HG03565 (cell line): Measurements from ENCODE around the gene HIF1AN.
A peak's percentile ranks its signal among the peaks of the same experiment; 100 is the strongest.

Experiments used
- ATAC-seq: cut with Tn5 transposase; IDR thresholded peaks from one replicate; pipeline ENCODE4 v1.9.1; 2021; ENCODE audit warnings: mild to moderate bottlenecking, moderate library complexity; ENCODE audit not compliant: unreplicated experiment

Gene HIF1AN

GRCh38 chr10:100520811-100521210 lies 14.9 kb upstream of the HIF1AN start:
- no peak for ATAC-seq

- ATAC-seq, result no peak
Measured at GRCh38 chr10:100522107-100522801, 13.5 kb upstream of the HIF1AN start.

GRCh38 chr10:100522945-100523344 lies 12.8 kb upstream of the HIF1AN start:
- ATAC-seq, result no peak

- ATAC-seq, result no peak
Measured at GRCh38 chr10:100524206-100524605, 11.5 kb upstream of the HIF1AN start.

GRCh38 chr10:100524638-100525037 lies 11.1 kb upstream of the HIF1AN start:
- no peak for ATAC-seq

GRCh38 chr10:100528123-100528886 lies 7.4 kb upstream of the HIF1AN start:
- ATAC-seq, result no peak

GRCh38 chr10:100528921-100529474 lies 6.7 kb upstream of the HIF1AN start:
- ATAC-seq, result no peak

GRCh38 chr10:100529475-100530298 lies 6.1 kb upstream of the HIF1AN start, which contains the start of gene NDUFB8:
Gene NDUFB8 (minus strand): TSS chr10:100529871. CDS start chr10:100529851, 20 bp downstream.
- ATAC-seq, result peak; percentile 47

- no peak for ATAC-seq
Measured at GRCh38 chr10:100531761-100532160, 4.0 kb upstream of the HIF1AN start.

GRCh38 chr10:100534726-100535125 lies 1.0 kb upstream of the HIF1AN start:
- ATAC-seq, result no peak

DNA sequence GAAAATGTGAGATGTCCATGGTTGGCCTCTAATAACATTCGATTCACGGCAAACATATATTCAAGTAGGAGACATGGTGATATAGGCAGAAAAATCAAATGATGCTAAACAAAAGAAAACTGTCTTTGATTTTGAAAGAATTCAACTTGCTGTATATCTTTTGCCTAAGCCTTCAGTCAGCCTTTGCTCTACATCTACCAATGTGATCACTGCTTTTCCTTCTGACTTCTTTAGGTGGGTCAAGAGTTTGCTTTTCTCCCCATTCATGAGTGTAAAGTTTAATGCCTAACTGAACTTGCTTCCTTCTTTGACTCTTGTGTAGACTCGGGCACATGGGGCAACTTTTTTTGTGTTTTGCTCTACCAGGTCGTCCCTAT lies 417 bp upstream of the HIF1AN start:
- peak; percentile 3 for ATAC-seq

DNA sequence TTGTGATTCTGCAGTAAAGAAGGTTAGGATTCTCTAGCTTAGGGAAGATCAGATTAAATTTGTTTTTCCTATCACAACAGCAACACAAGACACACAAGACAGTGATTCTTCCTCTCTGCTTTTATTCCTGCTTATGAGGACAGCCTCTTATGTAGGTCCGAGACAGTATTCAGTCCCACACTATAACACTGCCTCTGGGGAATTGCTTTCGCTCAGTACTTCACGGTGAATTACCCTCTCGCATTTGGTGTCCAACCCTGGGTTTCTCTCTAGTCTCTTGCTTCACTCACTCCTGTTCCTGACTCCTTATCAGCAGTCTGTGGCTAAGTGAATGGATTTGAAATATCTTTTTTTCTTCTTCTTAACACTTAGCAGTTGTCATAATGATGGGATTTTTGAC lies 1.7 kb downstream of the HIF1AN start:
- no peak for ATAC-seq

GRCh38 chr10:100544950-100545349 lies 9.2 kb downstream of the HIF1AN start:
- ATAC-seq, result no peak

DNA sequence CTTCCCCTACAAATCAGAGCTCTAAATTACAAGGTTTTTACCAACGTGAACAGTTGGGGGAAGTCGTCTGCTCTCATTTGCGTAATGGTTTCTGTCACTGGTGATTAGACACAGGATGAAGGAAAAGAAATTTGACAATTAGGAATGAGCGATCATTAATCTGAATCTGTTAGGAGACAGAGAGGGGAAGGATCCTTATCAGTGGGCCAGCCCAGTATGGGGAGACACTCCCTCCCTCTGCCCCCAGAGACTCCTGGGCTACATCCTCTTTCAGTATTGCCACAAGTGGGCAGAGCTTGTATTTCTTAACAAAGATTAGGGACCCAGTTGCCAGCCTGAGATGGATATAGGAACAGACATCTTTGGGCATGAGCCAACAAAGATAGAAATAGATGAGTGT lies 15.5 kb downstream of the HIF1AN start:
- ATAC-seq, result no peak

DNA sequence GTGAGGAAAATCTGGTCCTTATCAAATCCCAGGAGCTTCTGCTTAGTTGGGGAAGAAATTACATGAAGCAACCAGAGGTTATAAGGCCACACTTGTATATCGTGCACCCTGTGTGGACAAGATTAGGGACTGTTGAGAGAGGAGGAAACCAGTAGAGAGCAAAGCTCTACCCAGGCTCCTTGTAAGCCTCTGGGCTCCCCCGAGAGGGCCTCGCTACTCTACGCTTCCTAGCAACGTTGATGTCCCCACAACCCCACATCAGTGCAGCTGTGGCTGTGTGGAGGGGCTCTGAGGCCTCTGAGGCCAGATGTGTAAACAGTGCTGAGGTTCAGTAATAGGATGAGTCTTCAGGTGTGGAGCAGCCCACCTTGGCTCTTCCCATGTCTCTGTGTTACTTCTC lies 16.0 kb downstream of the HIF1AN start:
- no peak for ATAC-seq

DNA sequence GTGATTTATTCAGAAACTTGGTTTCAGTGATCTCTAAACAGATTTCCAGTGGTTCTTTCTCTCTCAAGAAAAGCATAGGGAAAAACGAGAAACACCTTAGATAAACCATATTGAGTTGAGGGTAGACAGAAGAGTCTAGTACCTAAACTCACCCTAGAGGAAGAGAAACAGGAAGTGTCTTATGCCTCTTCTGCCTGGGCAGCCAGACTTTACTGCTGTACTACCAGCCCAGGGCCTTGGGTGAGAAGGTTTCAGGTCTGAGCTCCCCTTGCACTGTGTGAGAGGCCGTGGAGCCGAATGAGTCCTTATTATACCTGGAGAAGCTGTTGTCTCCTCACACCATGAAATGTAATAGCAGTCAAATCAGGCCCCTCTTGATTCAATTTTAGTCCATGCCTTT lies 18.2 kb downstream of the HIF1AN start:
- no peak for ATAC-seq

- no peak for ATAC-seq
Measured at GRCh38 chr10:100554902-100555301, 19.2 kb downstream of the HIF1AN start.

GRCh38 chr10:100560248-100560647 lies 24.5 kb downstream of the HIF1AN start:
- ATAC-seq, result no peak

DNA sequence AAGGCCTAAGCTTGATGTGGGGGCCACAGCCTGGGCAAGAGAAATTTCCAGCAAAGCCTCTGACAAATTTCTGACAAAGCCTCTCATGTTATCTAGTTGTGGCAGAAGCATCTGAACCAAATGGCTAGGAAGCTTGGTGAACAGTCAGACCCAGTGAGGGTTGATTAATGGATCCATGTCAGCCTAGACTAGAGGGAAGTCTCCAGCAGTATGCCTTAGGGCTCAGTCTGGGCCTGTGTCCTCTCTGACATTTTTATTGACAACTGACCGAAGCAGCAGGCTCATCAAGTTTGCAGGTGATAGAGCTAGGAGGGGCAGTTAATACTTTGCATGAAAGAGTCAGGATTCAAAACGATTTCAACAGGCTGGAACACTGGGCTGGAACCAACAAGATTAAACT lies 25.3 kb downstream of the HIF1AN start:
- no peak for ATAC-seq

GRCh38 chr10:100562008-100562672 lies 26.4 kb downstream of the HIF1AN start:
- ATAC-seq, result peak; percentile 70
